SH-SY5Y (cell line): ENCODE measurements around the gene RNF217.

ENCODE experiments used
- GATA2 ChIP-seq: IDR thresholded peaks from 2 replicates; pipeline ENCODE4 v1.6.1; 2011; ENCODE audit warnings: mild to moderate bottlenecking, low read depth, low read length
- GATA3 ChIP-seq: IDR thresholded peaks from 2 replicates; pipeline ENCODE4 v1.6.1; 2011; ENCODE audit warnings: low read depth, mild to moderate bottlenecking, low read length, moderate library complexity

GRCh38 chr6:124961464-124961776, 817 bp upstream of the RNF217 start:
- TF ChIP-seq GATA2 (no peak), GATA3 (no peak)
